SK-N-SH (cell line): ENCODE measurements around the gene ZEB2. TPM values are rescaled to one million over a fixed set of nuclear protein-coding genes. Genes with fewer than 3 reads are reported as not detected.

Experiments used
- CTCF ChIA-PET: fragments of 300-600, 350-600 bp; formaldehyde crosslinking; extraction: SDS; loops from one replicate; lab custom pipeline; 2021; lab: Yijun Ruan, JAX
- POLR2A ChIA-PET: fragments of 350-600 bp; sonication (Branson Sonifier 250); formaldehyde crosslinking; extraction: SDS; loops from one replicate; lab custom pipeline; 2020; ENCODE audit warnings: antibody characterized with exemption, inconsistent platforms; lab: Yijun Ruan, JAX
- DNase-seq: peaks from one replicate; pipeline ENCODE4 v3.0.0; 2012
- H2AFZ ChIP-seq: fragments of 200-600 bp; sonication (generic); 2 replicates; pipeline ENCODE4 v1.8.1; 2016; ENCODE audit warnings: antibody characterized with exemption, mild to moderate bottlenecking, low read depth
- H3F3A ChIP-seq: fragments of 200-600 bp; sonication (generic); replicated peaks from 2 replicates; pipeline ENCODE3; 2016; ENCODE audit warnings: antibody characterized with exemption, mild to moderate bottlenecking; ENCODE audit not compliant: insufficient read depth
- H3K27ac ChIP-seq, 2 experiments: fragments of 200-500 bp in 1 of 2; fragments of 200-600 bp in 1 of 2; sonication (Bioruptor generic) in 1 of 2; sonication (generic), shearing (Covaris generic) in 1 of 2; 2 replicates each; pipeline versions ENCODE4 v1.5.1 to v1.6.1; 2014 to 2016; ENCODE audit warnings: low read depth in 2 of 2, inconsistent platforms in 1 of 2, low read length in 1 of 2, mild to moderate bottlenecking in 1 of 2, mixed read lengths in 1 of 2
- H3K27me3 ChIP-seq: fragments of 200-600 bp; sonication (generic), shearing (Covaris generic); 2 replicates; pipeline ENCODE4 v1.6.1; 2016; ENCODE audit warnings: mixed run types; ENCODE audit not compliant: insufficient read depth
- H3K36me3 ChIP-seq, 2 experiments: fragments of 200-500 bp in 1 of 2; fragments of 200-600 bp in 1 of 2; sonication (Bioruptor generic) in 1 of 2; sonication (generic) in 1 of 2; replicated peaks in 1 of 2; 2 replicates each; pipeline versions ENCODE3 to v1.5.1; 2014 to 2016; ENCODE audit warnings: low read length in 1 of 2, mild to moderate bottlenecking in 1 of 2; ENCODE audit not compliant: insufficient read depth in 2 of 2, control insufficient read depth in 1 of 2
- H3K4me1 ChIP-seq, 2 experiments: fragments of 200-500 bp in 1 of 2; fragments of 200-600 bp in 1 of 2; sonication (Bioruptor generic) in 1 of 2; sonication (generic), shearing (Covaris generic) in 1 of 2; 2 replicates each; pipeline versions ENCODE4 v1.5.1 to v1.6.1; 2014 to 2016; ENCODE audit warnings: low read depth in 1 of 2, low read length in 1 of 2, mixed run types in 1 of 2; ENCODE audit not compliant: insufficient read depth in 2 of 2, control insufficient read depth in 1 of 2
- H3K4me2 ChIP-seq: fragments of 200-600 bp; sonication (generic), shearing (Covaris generic); 2 replicates; pipeline ENCODE4 v1.6.1; 2017; ENCODE audit warnings: mixed run types
- H3K4me3 ChIP-seq, 2 experiments: fragments of 200-500 bp in 1 of 2; fragments of 200-600 bp in 1 of 2; sonication (Bioruptor generic) in 1 of 2; sonication (generic), shearing (Covaris generic) in 1 of 2; 2 replicates each; pipeline versions ENCODE4 v1.5.1 to v1.8.1; 2014 to 2016; ENCODE audit warnings: low read depth in 2 of 2, inconsistent platforms in 1 of 2, low read length in 1 of 2, mild to moderate bottlenecking in 1 of 2, mixed read lengths in 1 of 2, moderate library complexity in 1 of 2
- H3K79me2 ChIP-seq: fragments of 200-600 bp; sonication (generic); 2 replicates; pipeline ENCODE4 v1.8.1; 2017; ENCODE audit warnings: mild to moderate bottlenecking; ENCODE audit not compliant: insufficient read depth
- H3K9ac ChIP-seq: fragments of 200-600 bp; sonication (generic); 2 replicates; pipeline ENCODE4 v1.6.1; 2017; ENCODE audit warnings: mixed run types
- H3K9me2 ChIP-seq: fragments of 200-600 bp; sonication (generic); 2 replicates; pipeline ENCODE4 v1.6.1; 2017; ENCODE audit warnings: mixed run types
- H3K9me3 ChIP-seq: fragments of 200-600 bp; sonication (generic); 2 replicates; pipeline ENCODE4 v1.6.1; 2017; ENCODE audit warnings: mixed run types, mild to moderate bottlenecking, moderate library complexity
- H4K20me1 ChIP-seq: fragments of 200-600 bp; sonication (generic); 2 replicates; pipeline ENCODE4 v1.6.1; 2017; ENCODE audit warnings: mild to moderate bottlenecking, mixed run types; ENCODE audit not compliant: insufficient read depth
- CHD2 ChIP-seq: fragments of 150-350 bp; IDR thresholded peaks from 2 replicates; pipeline ENCODE4 v1.6.1; 2018; ENCODE audit warnings: low read length; ENCODE audit not compliant: partially characterized antibody
- EZH2phosphoT487 ChIP-seq: fragments of 200-600 bp; sonication (generic); IDR thresholded peaks from 2 replicates; pipeline ENCODE4 v1.6.1; 2017; ENCODE audit warnings: low read depth, mixed run types, mild to moderate bottlenecking, antibody characterized with exemption, moderate library complexity, borderline replicate concordance
- FOSL2 ChIP-seq: IDR thresholded peaks from 2 replicates; pipeline ENCODE4 v1.4.0; 2012; ENCODE audit warnings: low read depth, mild to moderate bottlenecking, moderate library complexity, borderline replicate concordance
- FOXJ3 ChIP-seq: sonication (generic); formaldehyde crosslinking; IDR thresholded peaks from 2 replicates; pipeline ENCODE4 v1.5.1; 2020; ENCODE audit warnings: mild to moderate bottlenecking, missing genetic modification reagents
- GABPA ChIP-seq: IDR thresholded peaks from 2 replicates; pipeline ENCODE4 v1.4.0; 2012; ENCODE audit warnings: low read depth, mild to moderate bottlenecking
- MEF2A ChIP-seq: IDR thresholded peaks from 2 replicates; pipeline ENCODE4 v1.4.0; 2012; ENCODE audit warnings: low read depth, borderline replicate concordance
- NRF1 ChIP-seq: IDR thresholded peaks from 2 replicates; pipeline ENCODE4 v1.6.1; 2012; ENCODE audit warnings: low read depth, mild to moderate bottlenecking, low read length
- RCOR1 ChIP-seq: fragments of 150-350 bp; IDR thresholded peaks from 2 replicates; pipeline ENCODE4 v1.6.1; 2017; ENCODE audit warnings: antibody characterized with exemption, low read length
- TAF1 ChIP-seq: IDR thresholded peaks from 2 replicates; pipeline ENCODE4 v1.6.1; 2012; ENCODE audit warnings: low read depth, mild to moderate bottlenecking, low read length, moderate library complexity, borderline replicate concordance
- TEAD4 ChIP-seq: IDR thresholded peaks from 2 replicates; pipeline ENCODE4 v1.4.0; 2012; ENCODE audit warnings: mild to moderate bottlenecking, borderline replicate concordance; ENCODE audit not compliant: insufficient read depth
- WGBS: methylation state at CpG from one replicate; pipeline ENCODE4 v1.1.6; 2017; ENCODE audit warnings: low lambda C conversion rate; 5-methylcytosine and 5-hydroxymethylcytosine counted together
- polyA plus RNA-seq, 3 experiments: library from polyadenylated mRNA; depleted of rRNA; stranded (reverse); fragments of >200 nt; gene quantifications; 2 replicates each; pipeline ENCODE4 v1.2.3, GENCODE V29; 2012
- TF ChIP-seq, protein P1 (sequence below): IDR thresholded peaks from 2 replicates; pipeline ENCODE4 v1.4.0; 2012; ENCODE audit warnings: low read depth, borderline replicate concordance
- TF ChIP-seq, protein P2 (sequence below): IDR thresholded peaks from 2 replicates; pipeline ENCODE4 v1.6.1; 2012; ENCODE audit warnings: mild to moderate bottlenecking, low read depth, low read length, moderate library complexity
- TF ChIP-seq, protein P3 (sequence below): IDR thresholded peaks from 2 replicates; pipeline ENCODE4 v1.4.0; 2012; ENCODE audit warnings: low read depth
- TF ChIP-seq, protein P4 (sequence below): IDR thresholded peaks from 2 replicates; pipeline ENCODE4; 2012
- TF ChIP-seq, protein P5 (sequence below): fragments of 150-350 bp; IDR thresholded peaks from 2 replicates; pipeline ENCODE4 v1.6.1; 2016; ENCODE audit warnings: mild to moderate bottlenecking, low read depth, low read length
- TF ChIP-seq, protein P6 (sequence below): IDR thresholded peaks from 2 replicates; pipeline ENCODE4 v1.4.0; 2012; ENCODE audit warnings: low read depth, borderline replicate concordance

The ZEB2 gene
- polyA plus RNA-seq, 1 of the 3 experiments (the other 2 are of a cell fraction): 16.3 TPM

DNA sequence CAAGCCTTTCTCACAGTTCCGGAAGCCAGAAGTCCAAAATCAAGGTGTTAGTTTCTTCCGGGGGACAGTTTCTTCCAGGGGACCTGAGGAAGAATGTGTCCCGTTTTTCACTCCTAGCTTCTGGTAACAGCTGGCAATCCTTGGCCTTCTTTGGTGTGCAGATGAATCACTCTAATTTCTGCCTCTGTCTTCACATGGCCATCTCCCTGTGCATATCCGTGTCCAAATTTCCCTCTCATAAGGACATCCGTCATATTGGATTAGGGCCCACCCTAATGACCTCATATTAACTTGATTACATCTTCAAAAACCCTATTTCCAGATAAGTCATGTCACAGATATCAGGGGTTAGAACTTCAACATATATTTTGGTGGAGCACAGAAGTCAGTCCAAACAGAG lies 141.4 kb downstream of the ZEB2 start:
- Histone ChIP-seq H3K36me3 (peaks cover 0 to 6% of the 10 kb centered on the region in 2 experiments), H3K4me1 (no peaks in the 10 kb centered on the region; a peak in 1 of 4 replicates), H3K27ac (no peak overlapping the region), H3K4me3 (no peak overlapping the region), H2AFZ (no peak overlapping the region), H3K9me3 (no peaks in the 10 kb centered on the region), H4K20me1 (no peaks in the 10 kb centered on the region), H3K27me3 (no peaks in the 10 kb centered on the region), H3K9me2 (no peaks in the 10 kb centered on the region), H3K4me2 (no peak overlapping the region), H3K79me2 (no peaks in the 10 kb centered on the region), H3K9ac (no peak overlapping the region), H3F3A (no peaks in the 10 kb centered on the region)
- TF ChIP-seq, protein P1, sequence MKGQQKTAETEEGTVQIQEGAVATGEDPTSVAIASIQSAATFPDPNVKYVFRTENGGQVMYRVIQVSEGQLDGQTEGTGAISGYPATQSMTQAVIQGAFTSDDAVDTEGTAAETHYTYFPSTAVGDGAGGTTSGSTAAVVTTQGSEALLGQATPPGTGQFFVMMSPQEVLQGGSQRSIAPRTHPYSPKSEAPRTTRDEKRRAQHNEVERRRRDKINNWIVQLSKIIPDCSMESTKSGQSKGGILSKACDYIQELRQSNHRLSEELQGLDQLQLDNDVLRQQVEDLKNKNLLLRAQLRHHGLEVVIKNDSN: no peak
- no peak for TF ChIP-seq MEF2A
- no peak for TF ChIP-seq NRF1
- TF ChIP-seq, protein P2, sequence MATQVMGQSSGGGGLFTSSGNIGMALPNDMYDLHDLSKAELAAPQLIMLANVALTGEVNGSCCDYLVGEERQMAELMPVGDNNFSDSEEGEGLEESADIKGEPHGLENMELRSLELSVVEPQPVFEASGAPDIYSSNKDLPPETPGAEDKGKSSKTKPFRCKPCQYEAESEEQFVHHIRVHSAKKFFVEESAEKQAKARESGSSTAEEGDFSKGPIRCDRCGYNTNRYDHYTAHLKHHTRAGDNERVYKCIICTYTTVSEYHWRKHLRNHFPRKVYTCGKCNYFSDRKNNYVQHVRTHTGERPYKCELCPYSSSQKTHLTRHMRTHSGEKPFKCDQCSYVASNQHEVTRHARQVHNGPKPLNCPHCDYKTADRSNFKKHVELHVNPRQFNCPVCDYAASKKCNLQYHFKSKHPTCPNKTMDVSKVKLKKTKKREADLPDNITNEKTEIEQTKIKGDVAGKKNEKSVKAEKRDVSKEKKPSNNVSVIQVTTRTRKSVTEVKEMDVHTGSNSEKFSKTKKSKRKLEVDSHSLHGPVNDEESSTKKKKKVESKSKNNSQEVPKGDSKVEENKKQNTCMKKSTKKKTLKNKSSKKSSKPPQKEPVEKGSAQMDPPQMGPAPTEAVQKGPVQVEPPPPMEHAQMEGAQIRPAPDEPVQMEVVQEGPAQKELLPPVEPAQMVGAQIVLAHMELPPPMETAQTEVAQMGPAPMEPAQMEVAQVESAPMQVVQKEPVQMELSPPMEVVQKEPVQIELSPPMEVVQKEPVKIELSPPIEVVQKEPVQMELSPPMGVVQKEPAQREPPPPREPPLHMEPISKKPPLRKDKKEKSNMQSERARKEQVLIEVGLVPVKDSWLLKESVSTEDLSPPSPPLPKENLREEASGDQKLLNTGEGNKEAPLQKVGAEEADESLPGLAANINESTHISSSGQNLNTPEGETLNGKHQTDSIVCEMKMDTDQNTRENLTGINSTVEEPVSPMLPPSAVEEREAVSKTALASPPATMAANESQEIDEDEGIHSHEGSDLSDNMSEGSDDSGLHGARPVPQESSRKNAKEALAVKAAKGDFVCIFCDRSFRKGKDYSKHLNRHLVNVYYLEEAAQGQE: no peak
- TF ChIP-seq, protein P3, sequence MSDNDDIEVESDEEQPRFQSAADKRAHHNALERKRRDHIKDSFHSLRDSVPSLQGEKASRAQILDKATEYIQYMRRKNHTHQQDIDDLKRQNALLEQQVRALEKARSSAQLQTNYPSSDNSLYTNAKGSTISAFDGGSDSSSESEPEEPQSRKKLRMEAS: no peak
- TF ChIP-seq, protein P4, sequence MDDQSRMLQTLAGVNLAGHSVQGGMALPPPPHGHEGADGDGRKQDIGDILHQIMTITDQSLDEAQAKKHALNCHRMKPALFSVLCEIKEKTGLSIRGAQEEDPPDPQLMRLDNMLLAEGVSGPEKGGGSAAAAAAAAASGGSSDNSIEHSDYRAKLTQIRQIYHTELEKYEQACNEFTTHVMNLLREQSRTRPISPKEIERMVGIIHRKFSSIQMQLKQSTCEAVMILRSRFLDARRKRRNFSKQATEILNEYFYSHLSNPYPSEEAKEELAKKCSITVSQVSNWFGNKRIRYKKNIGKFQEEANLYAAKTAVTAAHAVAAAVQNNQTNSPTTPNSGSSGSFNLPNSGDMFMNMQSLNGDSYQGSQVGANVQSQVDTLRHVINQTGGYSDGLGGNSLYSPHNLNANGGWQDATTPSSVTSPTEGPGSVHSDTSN: no peak
- no peak for TF ChIP-seq FOSL2
- TF ChIP-seq TAF1: no peak
- TF ChIP-seq RCOR1: no peak
- no peak for TF ChIP-seq EZH2phosphoT487
- no peak for TF ChIP-seq GABPA
- no peak for TF ChIP-seq CHD2
- TF ChIP-seq, protein P5, sequence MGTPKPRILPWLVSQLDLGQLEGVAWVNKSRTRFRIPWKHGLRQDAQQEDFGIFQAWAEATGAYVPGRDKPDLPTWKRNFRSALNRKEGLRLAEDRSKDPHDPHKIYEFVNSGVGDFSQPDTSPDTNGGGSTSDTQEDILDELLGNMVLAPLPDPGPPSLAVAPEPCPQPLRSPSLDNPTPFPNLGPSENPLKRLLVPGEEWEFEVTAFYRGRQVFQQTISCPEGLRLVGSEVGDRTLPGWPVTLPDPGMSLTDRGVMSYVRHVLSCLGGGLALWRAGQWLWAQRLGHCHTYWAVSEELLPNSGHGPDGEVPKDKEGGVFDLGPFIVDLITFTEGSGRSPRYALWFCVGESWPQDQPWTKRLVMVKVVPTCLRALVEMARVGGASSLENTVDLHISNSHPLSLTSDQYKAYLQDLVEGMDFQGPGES: no peak
- no peak for TF ChIP-seq TEAD4
- no peak for TF ChIP-seq FOXJ3 (CRISPR knock-in tag)
- TF ChIP-seq, protein P6, sequence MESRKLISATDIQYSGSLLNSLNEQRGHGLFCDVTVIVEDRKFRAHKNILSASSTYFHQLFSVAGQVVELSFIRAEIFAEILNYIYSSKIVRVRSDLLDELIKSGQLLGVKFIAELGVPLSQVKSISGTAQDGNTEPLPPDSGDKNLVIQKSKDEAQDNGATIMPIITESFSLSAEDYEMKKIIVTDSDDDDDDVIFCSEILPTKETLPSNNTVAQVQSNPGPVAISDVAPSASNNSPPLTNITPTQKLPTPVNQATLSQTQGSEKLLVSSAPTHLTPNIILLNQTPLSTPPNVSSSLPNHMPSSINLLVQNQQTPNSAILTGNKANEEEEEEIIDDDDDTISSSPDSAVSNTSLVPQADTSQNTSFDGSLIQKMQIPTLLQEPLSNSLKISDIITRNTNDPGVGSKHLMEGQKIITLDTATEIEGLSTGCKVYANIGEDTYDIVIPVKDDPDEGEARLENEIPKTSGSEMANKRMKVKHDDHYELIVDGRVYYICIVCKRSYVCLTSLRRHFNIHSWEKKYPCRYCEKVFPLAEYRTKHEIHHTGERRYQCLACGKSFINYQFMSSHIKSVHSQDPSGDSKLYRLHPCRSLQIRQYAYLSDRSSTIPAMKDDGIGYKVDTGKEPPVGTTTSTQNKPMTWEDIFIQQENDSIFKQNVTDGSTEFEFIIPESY: no peak
- ChIA-PET POLR2A (no interaction called here), CTCF (no interaction called here)
- DNase-seq: no peak
- 95% methylated on average over 5 of the region's 5 CpGs for WGBS
